ENCODE data around the gene EFCAB9. TPM values are rescaled to one million over a fixed set of nuclear protein-coding genes. Genes with fewer than 3 reads are reported as not detected.

Gene EFCAB9
- polyA plus RNA-seq, 3 donors: not detected

- H3K36me3 ChIP-seq (replicated peaks in 1 of 2; ENCODE audit: control insufficient read depth in 1 of 2, insufficient read depth in 2 of 2, low read length in 2 of 2): peaks cover 3% of the 10 kb centered on the region in 2 donors
- peaks cover 18 to 25% of the 10 kb centered on the region in 2 donors for H3K36me3 Mint-ChIP-seq
- H3K4me3 Mint-ChIP-seq: peak overlapping the region; percentile 90 to 100
Measured at GRCh38 chr5:172188893-172189692, 4.9 kb upstream of the EFCAB9 start.

More at GRCh38 chr5:172188893-172189692, 4.9 kb upstream of the EFCAB9 start:
- peak overlapping the region in 1 of 2 donors; percentile 97 for H3K27ac ChIP-seq (ENCODE audit: low read depth in 1 of 2, low read length in 2 of 2)
- peak overlapping the region in 1 of 3 experiments; percentile 97 for H3K4me3 ChIP-seq (replicated peaks in 1 of 3; ENCODE audit: low read depth in 2 of 3, low read length in 3 of 3)
- no peak overlapping the region for H3K9ac ChIP-seq (ENCODE audit: insufficient read depth, low read length, poor library complexity, severe bottlenecking)
- H3K9me3 ChIP-seq (replicated peaks in 1 of 2; ENCODE audit: control insufficient read depth in 1 of 2, insufficient read depth in 1 of 2, low read length in 2 of 2): no peaks in the 10 kb centered on the region
- no peaks in the 10 kb centered on the region for H3K27me3 ChIP-seq (ENCODE audit: control insufficient read depth in 2 of 2, insufficient read depth in 2 of 2, low read length in 2 of 2)
- peaks cover 38% of the 10 kb centered on the region for H3K79me2 ChIP-seq (ENCODE audit: insufficient read depth, low read length)
- H4K20me1 ChIP-seq (ENCODE audit: insufficient read depth, low read length): peaks cover 42% of the 10 kb centered on the region
- peak; percentile 42 for TF ChIP-seq CTCF (IDR thresholded peaks at IDR 0.05)
- Mint-ChIP-seq H3K27me3 (ENCODE audit: low read depth in 3 of 3) (peaks cover 0 to 5% (median 1%) of the 10 kb centered on the region in 3 donors), H3K27ac (peak overlapping the region in 2 of 7 donors; percentile 87 to 100), H3K9me3 (peaks cover 0 to 4% (median 0%) of the 10 kb centered on the region in 7 donors), H3K4me1 (peaks cover 21% of the 10 kb centered on the region)
- intact Hi-C loops (cut with micrococcal nuclease): loop anchor here (2.0 to 5.0 kb wide), 6 partner anchors 14 to 93 kb away; partner anchors contain the start of gene UBTD2 (in 2 of the 2)
- H3K4me1 ChIP-seq (ENCODE audit: control insufficient read depth in 1 of 2, insufficient read depth in 2 of 2, low read length in 2 of 2): peaks cover 26 to 30% of the 10 kb centered on the region in 2 donors
- H3K4me2 ChIP-seq (replicated peaks; ENCODE audit: extremely low read depth, low read length, poor library complexity, severe bottlenecking): peak overlapping the region; percentile 80
- WGBS (ENCODE audit: insufficient coverage): 74% methylated on average over 20 of the region's 30 CpGs
- DNase-seq: no peak
- H2AFZ ChIP-seq (ENCODE audit: insufficient read depth, low read depth, low read length, poor library complexity, severe bottlenecking): peak overlapping the region; percentile 71

Measured in CD14-positive monocyte (primary cell).